ENCODE data around the gene C10orf90.

GRCh38 chr10:126670895-126671261 lies 385 bp upstream of the C10orf90 start:
- TF ChIP-seq, protein P1, sequence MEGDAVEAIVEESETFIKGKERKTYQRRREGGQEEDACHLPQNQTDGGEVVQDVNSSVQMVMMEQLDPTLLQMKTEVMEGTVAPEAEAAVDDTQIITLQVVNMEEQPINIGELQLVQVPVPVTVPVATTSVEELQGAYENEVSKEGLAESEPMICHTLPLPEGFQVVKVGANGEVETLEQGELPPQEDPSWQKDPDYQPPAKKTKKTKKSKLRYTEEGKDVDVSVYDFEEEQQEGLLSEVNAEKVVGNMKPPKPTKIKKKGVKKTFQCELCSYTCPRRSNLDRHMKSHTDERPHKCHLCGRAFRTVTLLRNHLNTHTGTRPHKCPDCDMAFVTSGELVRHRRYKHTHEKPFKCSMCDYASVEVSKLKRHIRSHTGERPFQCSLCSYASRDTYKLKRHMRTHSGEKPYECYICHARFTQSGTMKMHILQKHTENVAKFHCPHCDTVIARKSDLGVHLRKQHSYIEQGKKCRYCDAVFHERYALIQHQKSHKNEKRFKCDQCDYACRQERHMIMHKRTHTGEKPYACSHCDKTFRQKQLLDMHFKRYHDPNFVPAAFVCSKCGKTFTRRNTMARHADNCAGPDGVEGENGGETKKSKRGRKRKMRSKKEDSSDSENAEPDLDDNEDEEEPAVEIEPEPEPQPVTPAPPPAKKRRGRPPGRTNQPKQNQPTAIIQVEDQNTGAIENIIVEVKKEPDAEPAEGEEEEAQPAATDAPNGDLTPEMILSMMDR (IDR thresholded peaks at IDR 0.05): no peak
- no peak for TF ChIP-seq ZFX (IDR thresholded peaks at IDR 0.05; ENCODE audit: borderline replicate concordance)

All from 22Rv1 (cell line).